GM18498 (cell line): Measurements from ENCODE around the gene ZNF668.
"Not testable (repeated sequence)": the region's sequence is repeated elsewhere in the genome, so short reads cannot be mapped to it uniquely, and the experiment has no call there.

Source experiments
- ATAC-seq: cut with Tn5 transposase; IDR thresholded peaks from one replicate; pipeline ENCODE4 v1.9.1; 2021; ENCODE audit warnings: mild to moderate bottlenecking, moderate library complexity; ENCODE audit not compliant: unreplicated experiment

Gene ZNF668

DNA sequence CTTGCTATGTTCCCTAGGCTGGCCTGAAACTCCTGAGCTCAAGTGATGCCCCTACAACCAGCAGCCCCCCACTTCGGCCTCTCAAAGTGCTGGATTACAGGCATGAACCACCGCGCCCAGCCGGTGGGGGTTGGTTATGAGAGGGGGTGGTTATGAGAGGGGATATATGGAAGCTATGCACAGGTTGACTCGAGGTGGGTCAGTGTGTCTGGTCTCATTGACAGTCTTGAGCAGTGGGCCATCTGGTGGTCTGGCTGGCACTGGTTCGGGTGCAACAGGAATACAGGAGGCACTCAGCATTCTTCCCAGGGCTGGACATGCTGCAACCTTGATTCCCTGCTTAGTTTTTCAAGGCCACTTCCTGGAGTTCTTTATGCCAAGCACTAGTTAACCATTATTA, 58.0 kb downstream of the ZNF668 start:
- no peak for ATAC-seq

GRCh38 chr16:31013292-31013691, 60.7 kb downstream of the ZNF668 start:
- not testable (repeated sequence) for ATAC-seq

- ATAC-seq, result not testable (repeated sequence)
Observed at GRCh38 chr16:31011815-31012214, 62.2 kb downstream of the ZNF668 start.
